Activated CD4-positive, alpha-beta T cell treated with anti-CD3 and anti-CD28 coated beads, Interleukin-2, amount 50 U/mL, for 48 hours (primary cell): ENCODE data around the gene PCSK9.
"Not testable (repeated sequence)": the region's sequence is repeated elsewhere in the genome, so short reads cannot be mapped to it uniquely, and the experiment has no call there.

Experiments
- DNase-seq, 2 experiments: peaks; one replicate each; pipeline ENCODE4 v3.0.0-alpha.2; 2020

The PCSK9 gene

DNA sequence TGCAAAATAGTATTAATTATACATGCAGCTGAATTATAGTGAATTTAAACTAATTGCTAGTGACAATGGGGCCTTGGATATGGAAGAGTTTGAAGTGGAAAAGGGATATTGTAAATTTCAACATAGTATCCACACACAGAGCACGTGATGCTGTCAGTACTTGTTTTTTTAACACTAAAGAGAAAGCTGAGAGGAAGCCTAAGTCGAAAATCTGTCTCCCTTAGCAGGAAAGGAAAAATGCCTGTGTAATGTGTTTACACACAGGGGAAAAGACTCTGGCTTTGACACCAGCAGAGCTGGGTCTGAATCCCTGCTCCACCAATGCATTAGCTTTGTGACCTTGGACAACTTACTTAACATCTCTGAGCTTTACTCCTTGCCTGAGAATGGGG lies 42.6 kb downstream of the PCSK9 start:
- no peak for DNase-seq

GRCh38 chr1:55084257-55084656 lies 44.9 kb downstream of the PCSK9 start:
- DNase-seq: no peak

GRCh38 chr1:55087439-55087838 lies 48.1 kb downstream of the PCSK9 start:
- DNase-seq: no peak

DNA sequence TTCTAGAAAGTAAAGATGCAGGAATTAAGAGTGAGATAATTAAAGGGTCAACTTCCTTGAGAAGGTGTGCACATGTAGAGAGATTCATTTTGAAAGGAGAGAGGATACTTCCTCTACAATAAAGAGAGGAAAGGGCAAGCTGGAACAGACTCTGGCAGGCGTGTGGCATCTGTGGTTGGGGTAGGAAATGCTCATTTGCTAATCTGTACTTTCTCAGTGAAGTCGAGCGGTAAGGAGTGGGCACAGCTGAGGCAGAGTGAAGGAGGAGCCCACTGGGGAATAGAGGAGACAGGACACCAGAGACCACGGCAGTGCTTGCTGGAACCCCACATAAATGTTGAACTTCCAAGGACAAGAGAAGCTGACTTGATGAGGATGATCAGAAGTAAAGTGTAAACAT lies 49.1 kb downstream of the PCSK9 start:
- no peak for DNase-seq

DNA sequence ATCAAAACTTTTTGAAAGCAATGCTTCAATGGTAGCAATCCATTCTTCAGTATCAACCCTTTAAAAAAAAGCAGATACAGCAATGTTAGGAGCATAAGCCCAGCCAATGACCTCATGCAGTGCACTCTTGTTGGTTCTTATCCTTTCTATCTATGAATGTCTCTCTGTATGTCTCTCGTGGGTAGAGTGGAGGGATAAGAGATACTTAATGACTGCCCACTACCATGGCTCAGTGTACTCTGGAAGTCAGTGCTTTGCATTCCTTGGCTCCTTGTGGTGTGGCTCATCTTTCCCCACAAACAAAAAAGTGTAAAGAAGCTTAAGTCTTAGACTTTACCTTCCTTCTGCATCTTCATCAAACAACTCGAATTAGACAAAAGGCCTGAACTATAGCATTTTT lies 50.3 kb downstream of the PCSK9 start:
- no peak for DNase-seq

- no peak for DNase-seq
These were observed 53.1 kb downstream of the PCSK9 start for GRCh38 chr1:55092475-55092874.

DNA sequence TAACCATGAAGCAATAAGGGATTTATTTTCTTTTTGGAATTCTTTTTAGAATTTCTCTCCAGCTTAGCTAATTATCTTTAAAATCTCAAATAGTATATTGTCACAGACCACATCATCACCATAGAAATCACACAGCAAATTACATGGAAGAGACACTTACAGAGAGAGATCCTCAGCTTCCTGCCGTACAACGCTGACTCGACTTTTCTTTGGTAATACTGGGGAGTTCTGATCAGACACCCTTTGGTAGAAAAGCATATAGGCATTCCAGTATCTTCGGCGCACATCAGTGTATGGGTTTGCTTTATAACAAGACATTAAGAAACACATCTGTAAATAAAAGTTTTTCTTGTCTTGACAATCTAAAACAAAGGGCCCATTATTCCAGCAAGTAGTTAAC lies 55.7 kb downstream of the PCSK9 start:
- DNase-seq: no peak

GRCh38 chr1:55103891-55104290 lies 64.5 kb downstream of the PCSK9 start:
- no peak for DNase-seq

DNA sequence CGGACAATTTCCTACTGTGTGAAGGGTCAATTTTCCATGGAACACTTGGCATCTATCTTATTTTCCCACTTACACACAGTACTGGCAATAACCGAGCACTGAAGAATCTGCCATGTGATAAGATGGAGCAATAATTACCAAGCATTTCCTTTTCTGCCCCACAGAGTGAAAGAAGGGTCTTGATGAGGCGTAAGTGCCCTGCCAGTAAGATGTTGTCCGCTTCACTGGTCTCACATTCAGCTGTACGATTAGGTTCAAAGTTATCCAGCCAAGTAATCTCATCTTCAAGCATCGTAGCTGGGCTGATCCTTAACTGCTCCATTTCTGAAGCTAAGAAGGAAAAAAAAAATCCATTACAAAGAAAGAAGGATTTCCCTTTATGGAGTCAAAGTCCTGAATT lies 67.8 kb downstream of the PCSK9 start:
- DNase-seq: no peak

GRCh38 chr1:55109005-55109404 lies 69.7 kb downstream of the PCSK9 start:
- DNase-seq: not testable (repeated sequence)
